B cell (primary cell): Measurements from ENCODE around the gene UBXN7. TPM values are rescaled to one million over a fixed set of nuclear protein-coding genes. Genes with fewer than 3 reads are reported as not detected.

ENCODE experiments used
- ATAC-seq: fragments of 200-7000 bp; cut with Tn5 transposase; one replicate; pipeline ENCODE4 v1.10.0; 2021; ENCODE audit warnings: low read depth, mild to moderate bottlenecking, moderate number of reproducible peaks, moderate library complexity
- CTCF ChIA-PET: fragments of 350-600 bp; sonication (Branson Sonifier 250); formaldehyde crosslinking; loops from one replicate; lab custom pipeline; 2021; ENCODE audit warnings: antibody characterized with exemption, inconsistent platforms; lab: Charles Lee
- POLR2A ChIA-PET: fragments of 350-600 bp; sonication (Branson Sonifier 250); formaldehyde crosslinking; loops from one replicate; lab custom pipeline; 2021; ENCODE audit warnings: antibody characterized with exemption; lab: Charles Lee
- DNase-seq: peaks from one replicate; pipeline ENCODE4 v3.0.0; 2013
- H2AFZ ChIP-seq: 2 replicates; pipeline ENCODE4 v1.6.1; 2012; ENCODE audit warnings: mild to moderate bottlenecking, low read depth, low read length; ENCODE audit not compliant: insufficient read depth, poor library complexity, severe bottlenecking
- H3K27ac ChIP-seq, 2 donors: 1 replicate in 1 of 2; 2 replicates in 1 of 2; pipeline ENCODE4 v1.5.1; 2012 to 2013; ENCODE audit warnings: low read length in 2 of 2, mild to moderate bottlenecking in 2 of 2, moderate library complexity in 1 of 2
- H3K27me3 ChIP-seq, 4 experiments: fragments of 200-600 bp in 1 of 4; sonication (generic) in 1 of 4; replicated peaks in 1 of 4; 1 replicate in 2 of 4; 2 replicates in 2 of 4; pipeline versions ENCODE4 v1.6.1 to v1.7.0; 2013 to 2016; ENCODE audit warnings: low read length in 3 of 4, mild to moderate bottlenecking in 2 of 4, mixed read lengths in 1 of 4, moderate library complexity in 1 of 4; ENCODE audit not compliant: insufficient read depth in 4 of 4, control insufficient read depth in 3 of 4; ENCODE audit errors: control extremely low read depth in 1 of 4
- H3K36me3 ChIP-seq, 2 experiments: replicated peaks in 1 of 2; 1 replicate in 1 of 2; 2 replicates in 1 of 2; pipeline versions ENCODE4 v1.6.1 to v1.7.1; 2013; ENCODE audit warnings: low read length in 1 of 2; ENCODE audit not compliant: insufficient read depth in 2 of 2, control insufficient read depth in 1 of 2; ENCODE audit errors: control extremely low read depth in 1 of 2, extremely low read depth in 1 of 2
- H3K4me1 ChIP-seq, 2 donors: fragments of 200-600 bp in 1 of 2; sonication (generic) in 1 of 2; 1 replicate in 1 of 2; 2 replicates in 1 of 2; pipeline versions ENCODE4 v1.5.1 to v1.6.1; 2013 to 2017; ENCODE audit warnings: low read length in 2 of 2; ENCODE audit not compliant: control insufficient read depth in 2 of 2, insufficient read depth in 2 of 2
- H3K4me2 ChIP-seq: replicated peaks from 2 replicates; pipeline ENCODE3; 2012; ENCODE audit warnings: mild to moderate bottlenecking, low read depth, low read length; ENCODE audit not compliant: poor library complexity, severe bottlenecking
- H3K4me3 ChIP-seq, 5 experiments: fragments of 200-600 bp in 1 of 5; sonication (generic) in 1 of 5; 1 replicate in 3 of 5; 2 replicates in 2 of 5; pipeline versions ENCODE4 v1.5.1 to v1.7.0; 2011 to 2016; ENCODE audit warnings: low read length in 4 of 5, mild to moderate bottlenecking in 4 of 5, low read depth in 2 of 5, control low read depth in 1 of 5, moderate library complexity in 1 of 5; ENCODE audit not compliant: insufficient read depth in 1 of 5; ENCODE audit errors: control extremely low read depth in 1 of 5, extremely low read depth in 1 of 5
- H3K79me2 ChIP-seq: fragments of 200-600 bp; sonication (generic); one replicate; pipeline ENCODE4 v1.6.0; 2016; ENCODE audit warnings: low read length; ENCODE audit not compliant: control insufficient read depth, insufficient read depth
- H3K9ac ChIP-seq: fragments of 200-600 bp; sonication (generic); 2 replicates; pipeline ENCODE4 v1.6.1; 2017; ENCODE audit warnings: mild to moderate bottlenecking, low read length, moderate library complexity
- H3K9me3 ChIP-seq, 3 donors: one replicate each; pipeline versions ENCODE4 v1.6.1 to v1.7.1; 2013; ENCODE audit warnings: low read length in 2 of 3; ENCODE audit not compliant: control insufficient read depth in 2 of 3, insufficient read depth in 1 of 3; ENCODE audit errors: control extremely low read depth in 1 of 3
- H4K20me1 ChIP-seq: 2 replicates; pipeline ENCODE4 v1.6.0; 2012; ENCODE audit warnings: mild to moderate bottlenecking, low read length; ENCODE audit not compliant: insufficient read depth, control insufficient read depth, poor library complexity, severe bottlenecking
- H3K27ac Mint-ChIP-seq: one replicate; pipeline ENCODE4 v1.8.0; 2021; ENCODE audit warnings: mixed read lengths
- H3K27me3 Mint-ChIP-seq: one replicate; pipeline ENCODE4 v1.8.0; 2021; ENCODE audit warnings: mixed read lengths
- H3K4me1 Mint-ChIP-seq: one replicate; pipeline ENCODE4 v1.8.0; 2021; ENCODE audit warnings: mixed read lengths
- H3K4me3 Mint-ChIP-seq: one replicate; pipeline ENCODE4 v1.8.0; 2021; ENCODE audit warnings: mixed read lengths
- H3K9me3 Mint-ChIP-seq: one replicate; pipeline ENCODE4 v1.8.0; 2022; ENCODE audit warnings: mixed read lengths; ENCODE audit not compliant: insufficient read depth
- CTCF ChIP-seq: fragments of 200-600 bp; IDR thresholded peaks from one replicate; pipeline ENCODE4 v1.8.0; 2022; ENCODE audit warnings: antibody characterized with exemption, mild to moderate bottlenecking
- EZH2 ChIP-seq: IDR thresholded peaks from 2 replicates; pipeline ENCODE4 v1.6.1; 2012; ENCODE audit warnings: borderline replicate concordance, low read depth, mild to moderate bottlenecking, moderate library complexity, low read length; ENCODE audit not compliant: insufficient read depth, poor library complexity, severe bottlenecking
- WGBS: methylation state at CpG from one replicate; pipeline ENCODE4 v1.1.5; 2013; ENCODE audit warnings: missing lambda C conversion rate; ENCODE audit not compliant: insufficient coverage; 5-methylcytosine and 5-hydroxymethylcytosine counted together
- intact Hi-C: fragments of 100-400 bp; cut with micrococcal nuclease; formaldehyde crosslinking; loops from one replicate; pipeline ENCODE4 v1.10.0; 2022
- polyA plus RNA-seq: library from polyadenylated mRNA; depleted of rRNA; stranded (reverse); fragments of >200 nt; gene quantifications from 2 replicates; pipeline ENCODE4 v1.2.3, GENCODE V29; 2012
- total RNA-seq, 2 donors: library from RNA; stranded (reverse); fragments of 120-200 nt in 1 of 2; gene quantifications; 1 replicate in 1 of 2; 2 replicates in 1 of 2; pipeline versions ENCODE4 v1.2.3 to v1.2.4, GENCODE V29; 2013 to 2022

Gene UBXN7
- total and polyA plus RNA-seq, 2 donors (not counting 1 experiment from before 2014, with no cell fraction given): 7.4 to 107 TPM

DNA sequence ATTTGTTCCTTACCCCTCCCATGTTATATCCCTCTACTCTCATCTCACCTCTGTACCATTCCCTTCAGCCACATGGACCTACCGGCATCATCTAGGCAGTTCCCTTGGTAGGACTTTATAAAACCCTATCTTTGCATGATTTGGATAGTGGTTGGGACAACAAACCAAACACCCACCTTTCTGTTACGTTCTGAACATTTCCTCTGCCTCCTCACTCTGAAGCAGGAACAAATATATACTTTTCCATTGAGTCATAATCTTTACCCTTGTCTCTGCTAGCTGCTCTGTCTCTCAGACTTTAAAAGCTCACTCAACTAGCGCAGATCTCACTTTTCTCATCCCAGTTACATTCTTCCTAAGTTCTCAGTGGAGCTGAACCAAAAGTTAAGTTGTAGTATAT lies 17.8 kb downstream of the UBXN7 start:
- H3K4me1 ChIP-seq: peaks cover 11 to 21% of the 10 kb centered on the region in 2 donors
- peaks cover under 1% of the 10 kb centered on the region for H3K9me3 Mint-ChIP-seq
- CTCF ChIA-PET: no interaction called here
- H3K36me3 ChIP-seq: no peaks in the 10 kb centered on the region
- TF ChIP-seq CTCF: no peak
- TF ChIP-seq EZH2: no peak
- H3K4me2 ChIP-seq: no peak overlapping the region
- H3K9me3 ChIP-seq: no peaks in the 10 kb centered on the region
- ATAC-seq: no peak
- no peak for DNase-seq
- H3K79me2 ChIP-seq: peaks cover 100% of the 10 kb centered on the region
- peaks cover 92% of the 10 kb centered on the region for H4K20me1 ChIP-seq
- H3K27ac ChIP-seq: no peak overlapping the region
- intact Hi-C loops: no loop called here
- peaks cover 56% of the 10 kb centered on the region for H3K4me1 Mint-ChIP-seq
- no peaks in the 10 kb centered on the region for H3K27me3 Mint-ChIP-seq
- no peaks in the 10 kb centered on the region for H3K27me3 ChIP-seq
- H3K4me3 ChIP-seq: no peak overlapping the region
- H3K4me3 Mint-ChIP-seq: no peak overlapping the region
- no peak overlapping the region for H3K27ac Mint-ChIP-seq
- WGBS: 60% methylated on average over 1 of the region's 3 CpGs
- POLR2A ChIA-PET: interaction anchor here (0.6 kb wide), 1 partner anchor 972 kb away, joined by 7 read pairs; no protein-coding TSS in a partner anchor
- H2AFZ ChIP-seq: no peak overlapping the region
- no peak overlapping the region for H3K9ac ChIP-seq

DNA sequence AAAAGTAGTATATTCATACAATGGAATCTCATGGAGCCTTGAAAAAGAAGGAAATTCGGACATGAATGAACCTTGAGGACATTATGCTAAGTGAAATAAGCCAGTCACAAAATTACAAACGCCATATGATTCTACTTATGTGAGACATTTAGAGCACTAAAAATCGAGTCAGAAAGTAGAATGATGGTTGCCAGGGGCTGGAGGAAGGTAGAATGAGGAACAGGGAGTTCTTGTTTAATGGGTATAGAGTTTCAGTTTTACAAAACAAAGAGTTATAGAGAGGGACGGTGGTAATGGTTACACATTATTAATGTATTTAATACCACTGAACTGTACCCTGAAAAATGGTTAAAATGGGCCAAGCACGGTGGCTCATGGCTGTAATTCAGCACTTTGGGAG lies 19.5 kb downstream of the UBXN7 start:
- H3K9me3 ChIP-seq: peaks cover 0 to 4% (median 4%) of the 10 kb centered on the region in 3 donors
- Mint-ChIP-seq H3K27ac (no peak overlapping the region), H3K4me3 (peak overlapping the region; percentile 26), H3K4me1 (peaks cover 51% of the 10 kb centered on the region), H3K9me3 (peaks cover 8% of the 10 kb centered on the region), H3K27me3 (no peaks in the 10 kb centered on the region)
- no peak overlapping the region for H3K9ac ChIP-seq
- peaks cover 88% of the 10 kb centered on the region for H4K20me1 ChIP-seq
- H3K4me2 ChIP-seq: peak overlapping the region; percentile 30
- ATAC-seq: no peak
- H3K4me1 ChIP-seq: peaks cover 11 to 21% of the 10 kb centered on the region in 2 donors
- H3K27me3 ChIP-seq: no peaks in the 10 kb centered on the region
- H3K79me2 ChIP-seq: peaks cover 96% of the 10 kb centered on the region
- DNase-seq: no peak
- no peaks in the 10 kb centered on the region for H3K36me3 ChIP-seq
- H3K4me3 ChIP-seq: no peak overlapping the region
- H3K27ac ChIP-seq: no peak overlapping the region
- WGBS: no CpG with 5 or more reads among the region's 5 CpGs
- intact Hi-C loops: no loop called here
- ChIA-PET CTCF (no interaction called here), POLR2A (interaction anchor here (0.7 kb wide), 1 partner anchor 47 kb away, joined by 5 read pairs; no protein-coding TSS in a partner anchor)
- TF ChIP-seq EZH2 (no peak), CTCF (no peak)
- H2AFZ ChIP-seq: no peak overlapping the region
